Coronary artery (tissue), 2 donors: ENCODE measurements around the gene SOSTDC1.
"Not testable (repeated sequence)": the region's sequence is repeated elsewhere in the genome, so short reads cannot be mapped to it uniquely, and the experiment has no call there.

ENCODE experiments used
- DNase-seq: peaks from one replicate; pipeline ENCODE4 v3.0.0-alpha.2; 2017; ENCODE audit warnings: low spot score
- H3K27ac ChIP-seq, 2 donors: fragments of 200-600 bp; sonication (generic); one replicate each; pipeline ENCODE4 v1.5.1; 2016 to 2019
- H3K4me3 ChIP-seq: fragments of 200-600 bp; sonication (generic); 2 replicates; pipeline ENCODE4 v1.5.1; 2016; ENCODE audit warnings: mild to moderate bottlenecking, moderate library complexity
- TF ChIP-seq, protein P1 (sequence below): fragments of 200-600 bp; sonication (generic); IDR thresholded peaks from one replicate; pipeline ENCODE4 v1.5.1; 2019; ENCODE audit warnings: antibody characterized with exemption

SOSTDC1 gene

DNA sequence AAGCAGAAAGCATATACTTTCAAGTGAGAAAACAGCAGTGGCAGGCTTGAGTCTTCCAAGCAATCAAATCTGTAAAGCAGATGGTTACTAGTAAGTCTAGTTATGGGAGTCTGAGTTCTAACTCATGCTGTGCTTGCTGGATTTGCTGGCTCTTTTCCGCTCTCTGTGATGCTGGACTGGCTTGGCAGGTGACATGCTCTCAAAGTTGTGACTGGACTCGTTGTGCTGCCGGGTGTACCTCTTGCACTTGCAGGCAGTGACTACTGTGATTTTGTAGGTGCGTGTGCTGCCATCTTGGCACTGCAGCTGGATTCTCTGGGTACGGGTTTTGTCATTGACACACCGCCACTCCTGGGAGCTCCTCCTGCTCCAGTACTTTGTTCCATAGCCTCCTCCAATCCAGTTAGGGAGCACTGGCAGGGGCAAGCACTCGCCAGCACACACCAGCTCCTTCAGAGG is 3.1 kb downstream of the SOSTDC1 start:
- no peak for DNase-seq
- TF ChIP-seq, protein P1, sequence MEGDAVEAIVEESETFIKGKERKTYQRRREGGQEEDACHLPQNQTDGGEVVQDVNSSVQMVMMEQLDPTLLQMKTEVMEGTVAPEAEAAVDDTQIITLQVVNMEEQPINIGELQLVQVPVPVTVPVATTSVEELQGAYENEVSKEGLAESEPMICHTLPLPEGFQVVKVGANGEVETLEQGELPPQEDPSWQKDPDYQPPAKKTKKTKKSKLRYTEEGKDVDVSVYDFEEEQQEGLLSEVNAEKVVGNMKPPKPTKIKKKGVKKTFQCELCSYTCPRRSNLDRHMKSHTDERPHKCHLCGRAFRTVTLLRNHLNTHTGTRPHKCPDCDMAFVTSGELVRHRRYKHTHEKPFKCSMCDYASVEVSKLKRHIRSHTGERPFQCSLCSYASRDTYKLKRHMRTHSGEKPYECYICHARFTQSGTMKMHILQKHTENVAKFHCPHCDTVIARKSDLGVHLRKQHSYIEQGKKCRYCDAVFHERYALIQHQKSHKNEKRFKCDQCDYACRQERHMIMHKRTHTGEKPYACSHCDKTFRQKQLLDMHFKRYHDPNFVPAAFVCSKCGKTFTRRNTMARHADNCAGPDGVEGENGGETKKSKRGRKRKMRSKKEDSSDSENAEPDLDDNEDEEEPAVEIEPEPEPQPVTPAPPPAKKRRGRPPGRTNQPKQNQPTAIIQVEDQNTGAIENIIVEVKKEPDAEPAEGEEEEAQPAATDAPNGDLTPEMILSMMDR: no peak
- no peak overlapping the region for H3K4me3 ChIP-seq

DNA sequence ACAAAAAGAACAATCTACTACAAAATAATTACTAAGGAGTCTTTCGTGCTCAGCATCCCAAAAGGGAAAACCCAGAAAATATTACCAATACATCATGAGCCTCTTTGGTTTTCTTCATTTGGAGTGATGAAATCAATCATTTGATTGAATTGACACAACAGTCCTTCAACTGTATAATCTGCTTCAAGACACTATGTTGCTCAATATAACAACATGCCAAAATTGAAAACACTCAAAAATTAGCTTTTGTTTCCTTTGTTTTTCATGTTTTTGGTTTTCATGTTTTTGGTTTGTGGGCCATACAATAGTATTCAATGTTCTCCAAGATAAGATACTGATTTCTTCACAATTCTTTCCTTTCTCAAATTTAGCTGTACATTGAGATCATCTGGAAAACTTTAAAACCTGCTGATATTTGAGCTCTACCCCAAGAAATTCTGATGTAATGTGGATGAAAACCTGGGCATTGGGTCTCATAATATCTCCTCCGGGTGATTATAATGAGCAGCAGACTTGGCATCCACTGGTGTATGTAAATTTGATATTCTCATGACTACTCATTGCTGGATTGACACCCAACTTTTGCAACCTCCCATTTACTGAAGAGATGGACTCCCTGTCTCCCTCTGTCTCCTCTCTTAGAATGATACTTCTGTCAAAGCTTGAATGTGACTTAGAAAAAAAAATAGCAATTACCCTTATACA is 4.6 kb downstream of the SOSTDC1 start:
- TF ChIP-seq, protein P1: no peak

More for the DNA sequence above, 3.1 kb downstream of the SOSTDC1 start:
- no peak overlapping the region for H3K27ac ChIP-seq

DNA sequence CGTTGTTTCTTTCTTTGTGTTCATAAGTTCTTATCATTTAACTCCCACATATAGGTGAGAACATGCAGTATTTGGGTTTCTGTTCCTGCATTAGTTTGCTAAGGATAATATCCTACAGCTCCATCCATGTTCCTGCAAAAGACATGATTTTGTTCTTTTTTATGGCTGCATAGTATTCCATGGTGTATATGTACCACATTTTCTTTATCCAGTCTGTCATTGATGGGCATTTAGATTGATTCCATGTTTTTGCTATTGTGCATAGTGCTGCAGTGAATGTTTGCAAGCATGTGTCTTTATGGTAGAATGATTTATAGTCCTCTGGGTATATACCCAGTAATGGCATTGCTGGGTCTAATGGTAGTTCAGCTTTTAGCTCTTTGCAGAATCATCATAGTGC is 9.2 kb downstream of the SOSTDC1 start:
- not testable (repeated sequence) for H3K4me3 ChIP-seq, H3K27ac ChIP-seq, DNase-seq

More for the DNA sequence above, 4.6 kb downstream of the SOSTDC1 start:
- Histone ChIP-seq H3K27ac (no peak overlapping the region), H3K4me3 (no peak overlapping the region)
- DNase-seq: no peak

DNA sequence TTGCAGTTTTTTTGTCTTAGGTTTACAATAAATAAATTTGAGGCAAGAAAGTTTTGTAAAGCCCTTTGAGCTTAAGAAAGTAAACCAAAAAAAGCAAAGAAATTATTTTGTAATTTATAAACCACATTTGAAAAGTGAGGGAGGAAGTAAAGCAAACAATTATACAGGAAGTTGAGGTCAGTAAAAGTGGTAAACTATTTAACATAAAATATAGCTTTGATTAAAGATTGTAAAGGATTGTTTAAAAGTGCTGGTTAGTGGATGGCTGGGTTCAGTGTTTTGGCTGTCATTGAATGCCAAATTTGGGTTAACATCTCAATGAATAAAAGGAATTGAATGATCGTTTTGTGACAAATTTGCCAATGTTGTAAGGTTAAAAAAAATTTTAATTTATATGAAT is 9.9 kb downstream of the SOSTDC1 start:
- H3K27ac ChIP-seq: no peak overlapping the region
- no peak for DNase-seq
- H3K4me3 ChIP-seq: no peak overlapping the region
- TF ChIP-seq, protein P1: no peak

DNA sequence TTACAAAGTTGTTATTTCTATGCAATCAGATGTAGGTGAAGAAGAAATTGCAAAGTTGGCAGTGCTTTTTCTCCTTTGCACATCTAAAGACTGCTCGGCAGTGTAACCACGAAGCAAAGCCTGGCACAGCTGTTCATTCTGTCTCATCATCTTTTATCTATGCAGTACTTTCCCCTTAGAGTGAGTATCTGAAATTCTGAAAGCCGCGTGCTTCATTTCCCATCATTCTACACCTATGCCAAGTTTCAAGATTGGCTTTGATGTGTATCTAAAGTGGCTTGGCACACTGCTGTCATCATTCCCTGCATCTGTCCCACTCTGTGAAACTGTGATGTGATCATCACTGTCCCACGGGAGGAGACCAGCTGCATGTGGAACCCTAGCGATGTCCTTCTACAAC is 15.2 kb downstream of the SOSTDC1 start:
- H3K4me3 ChIP-seq: no peak overlapping the region
- TF ChIP-seq, protein P1: no peak
- DNase-seq: no peak
- no peak overlapping the region for H3K27ac ChIP-seq

DNA sequence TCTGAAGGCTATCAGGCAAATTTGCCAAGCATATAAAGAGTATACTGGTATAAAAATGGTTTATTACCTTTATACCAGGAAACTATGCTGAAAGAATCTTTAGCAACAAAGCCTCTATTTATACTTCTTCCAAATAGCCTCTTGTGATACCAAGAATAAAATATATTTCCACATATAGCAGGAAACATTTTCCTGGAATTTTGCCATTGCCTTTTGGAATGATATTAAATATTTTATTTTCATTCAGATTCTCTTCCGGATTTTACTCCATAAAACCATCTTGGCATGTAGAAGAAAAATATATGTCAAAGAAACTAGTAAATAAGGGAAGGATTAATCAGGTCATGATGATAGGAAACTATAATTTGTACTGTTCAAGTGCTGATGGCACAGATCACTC is 17.7 kb downstream of the SOSTDC1 start:
- Histone ChIP-seq H3K4me3 (no peak overlapping the region), H3K27ac (no peak overlapping the region)
- DNase-seq: no peak
- TF ChIP-seq, protein P1: no peak

DNA sequence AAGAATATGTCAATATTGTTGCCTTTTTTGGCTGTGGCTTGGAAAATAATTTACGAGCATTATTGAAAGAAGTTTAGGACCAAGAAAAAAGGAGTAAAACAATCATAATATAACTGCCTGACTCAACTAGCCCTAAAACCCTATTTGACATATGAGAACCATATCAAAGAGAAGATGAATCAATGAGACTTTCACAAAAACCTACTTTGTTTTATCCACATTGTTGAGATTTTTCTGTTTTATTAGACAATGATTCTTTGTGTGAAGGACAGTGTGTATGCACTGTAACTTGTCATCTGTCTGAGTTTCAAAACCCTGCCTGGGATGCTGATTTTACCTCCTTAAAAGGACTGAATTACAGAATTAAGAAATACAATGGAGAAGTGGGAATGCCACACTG is 19.0 kb downstream of the SOSTDC1 start:
- no peak overlapping the region for H3K4me3 ChIP-seq
- H3K27ac ChIP-seq: no peak overlapping the region
- no peak for DNase-seq
- TF ChIP-seq, protein P1: no peak

DNA sequence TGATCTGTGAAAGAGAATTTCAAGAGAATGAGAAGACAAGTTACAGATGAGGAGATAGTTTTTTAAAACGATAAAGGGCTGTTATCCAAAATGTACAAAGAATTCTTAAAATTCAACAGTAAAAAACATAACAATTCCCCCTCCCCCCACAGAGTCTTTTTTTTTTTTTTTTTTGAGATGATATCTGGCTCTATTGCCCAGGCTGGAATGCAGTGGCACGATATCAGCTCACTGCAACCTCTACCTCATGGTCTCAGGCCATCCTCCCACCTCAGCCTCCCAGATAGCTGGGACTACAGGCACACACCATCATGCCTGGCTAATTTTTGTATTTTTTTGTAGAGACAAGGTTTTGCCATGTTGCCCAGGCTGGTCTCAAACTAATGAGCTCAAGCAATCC is 21.7 kb downstream of the SOSTDC1 start:
- H3K4me3 ChIP-seq, H3K27ac ChIP-seq, DNase-seq: not testable (repeated sequence)
